ENCODE results near the gene MISP3. TPM values are rescaled to one million over a fixed set of nuclear protein-coding genes. Genes with fewer than 3 reads are reported as not detected.

MISP3 gene
- polyA plus RNA-seq, 1 donor (not counting 4 experiments of a cell fraction or from before 2014, with no cell fraction given), result 0.79 TPM

DNA sequence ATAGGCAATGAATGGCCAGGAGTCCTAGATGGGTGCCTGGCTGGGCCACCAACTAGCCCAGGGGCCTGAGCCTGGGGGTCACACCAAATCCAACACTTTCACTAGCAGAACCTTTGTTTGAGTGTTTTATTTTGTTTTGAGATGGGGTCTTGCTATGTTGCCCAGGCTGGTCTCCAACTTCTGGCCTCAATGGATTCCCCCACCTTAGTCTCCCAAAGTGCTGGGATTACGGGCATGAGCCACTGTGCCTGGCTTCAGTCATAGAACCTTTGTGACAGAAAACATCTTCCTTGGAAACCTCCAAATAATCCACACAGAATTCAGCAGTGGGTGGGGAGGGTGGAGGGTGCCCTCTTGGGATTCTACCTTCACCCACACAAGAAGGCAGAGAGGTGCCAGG, 38.9 kb downstream of the MISP3 start:
- dilution Hi-C loops (cut with MboI; ENCODE audit: extremely low pct_ligation_motif_present, low sequenced_read_pairs), result no loop called here

DNA sequence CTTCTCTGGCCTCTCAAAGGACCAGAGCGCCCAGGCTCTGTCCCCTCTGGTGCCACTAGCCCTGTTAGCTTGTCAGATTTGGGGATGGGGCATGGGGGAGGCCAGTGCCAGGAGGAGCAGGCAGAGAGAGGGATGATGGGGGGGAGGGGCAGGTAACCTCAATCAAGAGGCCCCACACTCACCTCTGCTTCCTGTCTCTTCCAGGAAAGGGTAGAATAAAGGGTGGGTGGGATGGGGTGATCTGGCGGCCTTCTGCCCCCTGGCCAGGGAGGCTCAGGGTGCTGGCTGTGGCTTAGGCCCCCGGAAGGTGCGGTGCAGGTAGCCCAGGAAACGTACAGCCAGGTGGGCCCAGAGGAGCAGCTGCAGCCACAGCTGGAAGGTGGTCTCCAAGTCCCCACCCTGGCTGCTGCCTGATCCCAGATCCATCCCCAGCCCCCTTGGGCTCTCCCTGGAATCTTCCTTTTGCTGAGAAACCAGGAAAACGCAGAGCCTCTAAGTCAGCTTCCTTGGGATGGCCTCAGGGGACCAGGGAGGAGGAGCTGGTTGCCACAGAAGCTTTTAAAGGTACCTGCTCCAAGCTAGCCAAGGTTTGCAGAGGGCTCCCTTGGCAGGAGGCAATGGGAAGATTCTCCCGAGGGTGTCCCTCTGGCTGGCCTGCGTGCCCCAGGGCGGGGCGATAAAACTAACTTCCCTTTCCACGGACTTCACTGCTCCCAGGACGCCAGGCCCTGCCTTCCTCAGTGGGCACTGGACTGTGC, 39.6 kb downstream of the MISP3 start:
- H3K4me3 ChIP-seq (ENCODE audit: control insufficient read depth in 2 of 3, extremely low read depth in 1 of 3, insufficient read depth in 2 of 3, low read depth in 1 of 3, low read length in 3 of 3), result no peak overlapping the region
- H3K79me2 ChIP-seq (ENCODE audit: control insufficient read depth, insufficient read depth, low read length), result peaks cover 9% of the 10 kb centered on the region
- no peak overlapping the region for H2AFZ ChIP-seq (ENCODE audit: control insufficient read depth, low read length)
- TF ChIP-seq, protein P1, sequence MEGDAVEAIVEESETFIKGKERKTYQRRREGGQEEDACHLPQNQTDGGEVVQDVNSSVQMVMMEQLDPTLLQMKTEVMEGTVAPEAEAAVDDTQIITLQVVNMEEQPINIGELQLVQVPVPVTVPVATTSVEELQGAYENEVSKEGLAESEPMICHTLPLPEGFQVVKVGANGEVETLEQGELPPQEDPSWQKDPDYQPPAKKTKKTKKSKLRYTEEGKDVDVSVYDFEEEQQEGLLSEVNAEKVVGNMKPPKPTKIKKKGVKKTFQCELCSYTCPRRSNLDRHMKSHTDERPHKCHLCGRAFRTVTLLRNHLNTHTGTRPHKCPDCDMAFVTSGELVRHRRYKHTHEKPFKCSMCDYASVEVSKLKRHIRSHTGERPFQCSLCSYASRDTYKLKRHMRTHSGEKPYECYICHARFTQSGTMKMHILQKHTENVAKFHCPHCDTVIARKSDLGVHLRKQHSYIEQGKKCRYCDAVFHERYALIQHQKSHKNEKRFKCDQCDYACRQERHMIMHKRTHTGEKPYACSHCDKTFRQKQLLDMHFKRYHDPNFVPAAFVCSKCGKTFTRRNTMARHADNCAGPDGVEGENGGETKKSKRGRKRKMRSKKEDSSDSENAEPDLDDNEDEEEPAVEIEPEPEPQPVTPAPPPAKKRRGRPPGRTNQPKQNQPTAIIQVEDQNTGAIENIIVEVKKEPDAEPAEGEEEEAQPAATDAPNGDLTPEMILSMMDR (optimal IDR thresholded peaks at IDR 0.05 in 1 of 3, IDR thresholded peaks at IDR 0.05 in 1 of 3, conservative IDR thresholded peaks at IDR 0.05 in 1 of 3; ENCODE audit: extremely low read depth in 1 of 3, insufficient read depth in 2 of 3, low read length in 3 of 3), result no peak
- no peak for TF ChIP-seq EZH2 (IDR thresholded peaks at IDR 0.05; ENCODE audit: low read length)
- dilution Hi-C loops (cut with MboI; ENCODE audit: extremely low pct_ligation_motif_present, low sequenced_read_pairs), result no loop called here
- H3K27me3 ChIP-seq (ENCODE audit: control insufficient read depth, extremely low read depth, insufficient read depth, low read length), result no peaks in the 10 kb centered on the region
- FAIRE-seq (no peak), DNase-seq (ENCODE audit: low read depth, low spot score) (no peak)
- no peaks in the 10 kb centered on the region for H4K20me1 ChIP-seq (ENCODE audit: control insufficient read depth, extremely low read depth, insufficient read depth, low read length)
- H3K9me3 ChIP-seq (ENCODE audit: control insufficient read depth, low read depth, low read length), result no peaks in the 10 kb centered on the region
- peaks cover 6% of the 10 kb centered on the region for H3K4me1 ChIP-seq (ENCODE audit: control insufficient read depth, extremely low read depth, insufficient read depth, low read length)
- H3K9ac ChIP-seq (ENCODE audit: control insufficient read depth, extremely low read depth, insufficient read depth, low read length), result no peak overlapping the region
- no peak overlapping the region for H3K27ac ChIP-seq (ENCODE audit: control insufficient read depth, insufficient read depth, low read length)
- H3K9me1 ChIP-seq (ENCODE audit: control insufficient read depth, extremely low read depth, insufficient read depth, low read length), result no peaks in the 10 kb centered on the region
- H3K36me3 ChIP-seq (ENCODE audit: control insufficient read depth in 2 of 2, extremely low read depth in 1 of 2, insufficient read depth in 2 of 2, low read length in 2 of 2), result peaks cover 3 to 4% of the 10 kb centered on the region in 2 experiments
- no peak overlapping the region for H3K4me2 ChIP-seq (ENCODE audit: control insufficient read depth, extremely low read depth, insufficient read depth, low read depth, low read length)

More for the DNA sequence above, 38.9 kb downstream of the MISP3 start:
- no peaks in the 10 kb centered on the region for H3K9me3 ChIP-seq (ENCODE audit: control insufficient read depth, low read depth, low read length)
- no peak overlapping the region for H3K27ac ChIP-seq (ENCODE audit: control insufficient read depth, insufficient read depth, low read length)
- H3K4me2 ChIP-seq (ENCODE audit: control insufficient read depth, extremely low read depth, insufficient read depth, low read depth, low read length), result no peak overlapping the region
- TF ChIP-seq, protein P1 (optimal IDR thresholded peaks at IDR 0.05 in 1 of 3, IDR thresholded peaks at IDR 0.05 in 1 of 3, conservative IDR thresholded peaks at IDR 0.05 in 1 of 3; ENCODE audit: extremely low read depth in 1 of 3, insufficient read depth in 2 of 3, low read length in 3 of 3), result no peak
- TF ChIP-seq EZH2 (IDR thresholded peaks at IDR 0.05; ENCODE audit: low read length), result no peak
- H4K20me1 ChIP-seq (ENCODE audit: control insufficient read depth, extremely low read depth, insufficient read depth, low read length), result no peaks in the 10 kb centered on the region
- peaks cover 2% of the 10 kb centered on the region for H3K4me1 ChIP-seq (ENCODE audit: control insufficient read depth, extremely low read depth, insufficient read depth, low read length)
- no peak overlapping the region for H2AFZ ChIP-seq (ENCODE audit: control insufficient read depth, low read length)
- H3K9me1 ChIP-seq (ENCODE audit: control insufficient read depth, extremely low read depth, insufficient read depth, low read length), result no peaks in the 10 kb centered on the region
- peaks cover 3% of the 10 kb centered on the region for H3K79me2 ChIP-seq (ENCODE audit: control insufficient read depth, insufficient read depth, low read length)
- no peaks in the 10 kb centered on the region for H3K27me3 ChIP-seq (ENCODE audit: control insufficient read depth, extremely low read depth, insufficient read depth, low read length)
- DNase-seq (ENCODE audit: low read depth, low spot score) (no peak), FAIRE-seq (no peak)
- H3K4me3 ChIP-seq (ENCODE audit: control insufficient read depth in 2 of 3, extremely low read depth in 1 of 3, insufficient read depth in 2 of 3, low read depth in 1 of 3, low read length in 3 of 3), result no peak overlapping the region
- H3K36me3 ChIP-seq (ENCODE audit: control insufficient read depth in 2 of 2, extremely low read depth in 1 of 2, insufficient read depth in 2 of 2, low read length in 2 of 2), result peaks cover 4 to 6% of the 10 kb centered on the region in 2 experiments
- H3K9ac ChIP-seq (ENCODE audit: control insufficient read depth, extremely low read depth, insufficient read depth, low read length), result no peak overlapping the region
